HG03064 (cell line): ENCODE data around the gene POFUT2.

Source experiments
- ATAC-seq: cut with Tn5 transposase; IDR thresholded peaks from one replicate; pipeline ENCODE4 v1.9.1; 2021; ENCODE audit warnings: low read depth; ENCODE audit not compliant: unreplicated experiment

The POFUT2 gene

GRCh38 chr21:45284456-45284741 is 3.3 kb downstream of the POFUT2 start:
- no peak for ATAC-seq

DNA sequence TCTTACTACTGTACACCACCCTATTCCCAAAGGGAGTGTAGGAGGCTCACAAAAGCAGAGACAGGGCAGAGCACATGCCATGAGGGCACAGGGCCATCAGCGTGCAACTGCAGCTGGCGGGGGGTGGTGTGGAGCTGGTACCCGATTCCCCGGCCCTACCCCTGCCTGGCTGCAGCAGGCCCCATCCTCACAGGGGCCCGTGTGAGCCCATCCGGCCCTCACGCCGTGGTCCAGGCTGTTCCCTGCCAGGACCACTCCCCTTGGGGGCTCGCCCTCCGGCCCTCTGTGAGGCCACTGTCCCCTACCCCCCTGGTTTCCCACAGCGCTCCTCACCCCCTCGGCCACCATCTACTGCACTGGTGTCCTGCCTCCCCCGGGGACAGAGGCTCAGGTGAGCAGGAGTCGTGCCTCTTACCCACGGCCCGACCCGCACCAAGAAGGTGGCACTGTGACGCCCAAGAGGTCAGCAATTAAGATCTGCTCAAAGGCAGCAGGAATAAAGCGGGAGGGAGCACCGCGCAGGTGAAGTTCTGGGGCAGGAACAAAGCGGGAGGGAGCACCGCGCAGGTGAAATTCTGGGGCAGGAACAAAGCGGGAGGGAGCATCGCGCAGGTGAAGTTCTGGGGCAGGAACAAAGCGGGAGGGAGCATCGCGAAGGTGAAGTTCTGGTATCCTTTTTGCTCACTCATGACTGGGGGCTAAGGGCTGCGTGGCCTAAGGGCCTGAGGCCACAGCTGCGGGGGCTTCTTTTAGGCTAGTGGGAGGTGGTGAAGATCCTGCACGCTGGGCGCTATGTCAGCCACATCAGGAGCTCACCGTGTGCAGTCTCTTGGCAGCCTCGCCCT is 3.9 kb downstream of the POFUT2 start:
- no peak for ATAC-seq

GRCh38 chr21:45283035-45283610 is 4.6 kb downstream of the POFUT2 start:
- ATAC-seq: no peak

DNA sequence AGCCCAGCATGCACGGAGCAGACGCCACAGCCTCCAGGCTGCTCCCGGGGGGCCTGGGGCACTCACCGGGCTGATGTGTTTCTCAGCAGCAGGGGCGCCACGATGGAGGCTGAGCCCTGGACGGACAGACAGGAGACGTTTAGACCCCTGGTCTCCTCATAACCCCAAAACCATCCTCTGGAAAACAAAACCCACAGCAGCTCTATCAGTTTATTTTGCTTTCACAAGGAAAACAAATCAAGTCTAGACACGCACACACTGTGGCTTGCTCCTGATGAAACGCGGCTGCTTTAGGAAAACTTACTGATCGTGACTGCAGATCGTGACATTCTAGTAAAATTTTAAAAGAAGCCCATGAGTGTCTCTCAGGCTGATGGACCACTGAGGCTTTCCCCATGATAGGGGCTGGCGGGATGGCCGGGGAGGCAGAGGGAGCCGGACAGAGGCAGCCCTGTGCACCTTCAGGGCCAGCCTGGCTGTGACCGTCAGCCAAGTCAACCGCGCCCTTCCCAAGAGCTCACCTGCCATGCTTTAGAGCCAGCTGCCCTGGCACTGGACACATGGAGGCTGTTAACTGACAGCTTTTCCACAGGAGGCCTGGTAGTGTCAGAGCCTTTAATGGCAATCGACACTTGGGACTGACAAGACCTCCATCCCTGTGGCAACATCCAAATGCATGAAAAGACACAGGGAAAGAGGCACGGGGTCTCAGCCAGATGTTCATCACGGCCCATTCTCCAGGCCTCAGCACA is 5.2 kb downstream of the POFUT2 start:
- ATAC-seq: no peak

GRCh38 chr21:45281411-45282282 is 6.0 kb downstream of the POFUT2 start:
- no peak for ATAC-seq

GRCh38 chr21:45280969-45281368 is 6.7 kb downstream of the POFUT2 start:
- ATAC-seq: no peak

- no peak for ATAC-seq
These were observed 7.4 kb downstream of the POFUT2 start for GRCh38 chr21:45280178-45280821.

- ATAC-seq: no peak
These were observed 8.1 kb downstream of the POFUT2 start for GRCh38 chr21:45279446-45280177.

- ATAC-seq: no peak
These were observed 9.4 kb downstream of the POFUT2 start for GRCh38 chr21:45278156-45278911.

DNA sequence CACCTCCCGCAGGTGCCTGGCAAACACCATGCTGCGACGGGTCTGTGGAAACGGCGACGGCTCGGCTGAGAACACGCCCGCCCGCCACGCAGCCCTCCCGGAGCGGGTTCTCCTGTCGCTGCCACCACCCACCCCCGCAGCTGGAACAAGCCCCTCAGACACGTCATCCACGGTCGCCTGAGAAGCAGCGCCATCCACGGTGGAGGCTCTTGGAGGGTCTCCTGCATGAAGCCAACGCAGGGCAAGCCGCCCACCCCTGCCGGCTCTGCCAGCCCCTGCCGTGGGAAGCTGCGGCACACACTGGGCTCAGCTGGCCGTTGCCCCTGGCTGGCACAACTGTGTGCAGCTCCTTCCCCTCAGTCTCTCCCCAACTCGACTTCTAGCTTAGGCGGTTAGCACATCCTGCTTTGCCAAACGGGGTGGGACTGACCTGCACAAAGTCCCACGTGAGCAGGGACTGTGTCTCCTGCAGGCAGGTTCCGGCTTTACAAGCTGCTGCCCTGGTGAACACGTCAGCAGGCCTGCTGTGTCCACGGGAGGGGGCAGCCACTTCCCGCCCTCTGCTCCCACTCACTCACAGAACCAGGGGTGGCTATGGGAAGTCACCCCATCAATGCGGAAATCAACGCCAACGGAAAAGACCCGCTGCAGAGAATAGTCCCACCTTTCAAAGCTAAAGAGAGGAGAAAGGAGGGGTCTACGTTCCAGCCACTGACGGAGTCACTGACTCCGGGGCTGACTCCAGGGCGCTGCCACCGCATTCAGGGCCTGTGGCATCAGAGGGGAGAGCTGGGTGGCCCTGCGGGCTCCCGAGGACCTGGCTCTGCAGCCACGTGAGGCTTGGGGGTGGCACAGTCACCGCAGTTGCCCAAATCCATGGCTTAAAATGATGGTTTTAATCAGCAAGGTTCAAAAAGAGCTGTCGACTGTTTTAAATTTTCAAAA is 10.3 kb downstream of the POFUT2 start:
- no peak for ATAC-seq

- no peak for ATAC-seq
These were observed 11.1 kb downstream of the POFUT2 start for GRCh38 chr21:45276596-45276995.

DNA sequence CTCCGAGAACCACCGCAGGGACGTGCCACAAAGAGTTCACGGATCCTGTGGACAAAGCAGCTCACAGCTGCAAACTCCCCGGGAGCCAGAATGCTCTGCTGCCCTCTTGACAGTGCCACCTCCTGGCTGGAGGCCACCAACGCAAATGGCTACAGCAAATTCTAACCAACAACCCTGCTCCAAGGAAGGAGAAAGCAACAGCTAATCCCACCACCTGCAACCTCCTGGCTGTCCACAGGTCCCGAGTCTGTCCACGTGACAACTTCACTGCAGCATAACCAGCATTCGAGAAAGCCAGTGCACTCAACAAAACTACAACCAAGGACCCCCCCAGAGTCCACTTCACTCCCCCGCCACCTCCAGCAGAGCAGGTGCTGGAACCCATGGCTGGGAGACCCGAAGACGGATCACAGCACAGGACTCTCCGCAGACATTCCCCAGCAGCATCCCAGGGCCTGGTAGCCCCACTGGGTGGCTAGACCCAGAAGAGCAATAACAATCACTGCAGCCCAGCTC is 17.3 kb downstream of the POFUT2 start:
- no peak for ATAC-seq

GRCh38 chr21:45269861-45270260 is 17.8 kb downstream of the POFUT2 start:
- ATAC-seq: no peak

DNA sequence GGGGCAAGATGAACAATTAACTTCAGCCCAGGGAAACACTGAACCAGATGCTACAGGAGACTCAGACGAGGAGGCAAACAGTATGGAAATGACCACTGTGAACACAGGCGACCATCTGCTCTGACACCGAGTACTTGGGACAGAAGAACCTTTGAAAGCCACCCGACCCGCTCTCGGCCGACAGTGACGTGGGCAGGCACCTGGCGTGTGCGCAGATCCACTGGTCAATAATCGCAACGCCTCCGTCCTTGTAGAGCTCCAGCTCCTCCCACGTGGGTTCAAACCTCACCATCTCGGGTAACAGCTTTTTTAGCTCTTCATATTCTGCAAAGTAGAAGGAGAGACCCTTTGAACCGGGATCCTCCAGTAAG is 20.3 kb downstream of the POFUT2 start:
- ATAC-seq: no peak

- no peak for ATAC-seq
These were observed 20.9 kb downstream of the POFUT2 start for GRCh38 chr21:45266518-45267389.

- no peak for ATAC-seq
These were observed 21.8 kb downstream of the POFUT2 start for GRCh38 chr21:45265721-45266517.
